SIG-M5 treated with dmso at 0.1 percent for 504 hours (cell line): Measurements from ENCODE around the gene RGS12.

Experiments
- DNase-seq: peaks from one replicate; lab custom pipeline; 2025; ENCODE audit not compliant: unreplicated experiment; lab: John Stamatoyannopoulos, UW

The RGS12 gene

GRCh38 chr4:3329887-3330286 is 37.1 kb downstream of the RGS12 start:
- no peak for DNase-seq

GRCh38 chr4:3330707-3331106 is 37.9 kb downstream of the RGS12 start:
- DNase-seq: peak; percentile 87

GRCh38 chr4:3331511-3332394 is 38.9 kb downstream of the RGS12 start:
- DNase-seq: no peak

- DNase-seq: no peak
These were observed 39.7 kb downstream of the RGS12 start for GRCh38 chr4:3332498-3332897.

- no peak for DNase-seq
These were observed 41.5 kb downstream of the RGS12 start for GRCh38 chr4:3334316-3334715.

GRCh38 chr4:3335385-3335784 is 42.6 kb downstream of the RGS12 start:
- no peak for DNase-seq

- DNase-seq: no peak
These were observed 43.2 kb downstream of the RGS12 start for GRCh38 chr4:3335982-3336381.

GRCh38 chr4:3336382-3337356 is 43.8 kb downstream of the RGS12 start:
- no peak for DNase-seq

GRCh38 chr4:3337357-3337732 is 44.5 kb downstream of the RGS12 start:
- no peak for DNase-seq

- DNase-seq: no peak
These were observed 45.0 kb downstream of the RGS12 start for GRCh38 chr4:3337811-3338210.

GRCh38 chr4:3338321-3338838 is 45.6 kb downstream of the RGS12 start:
- DNase-seq: no peak

GRCh38 chr4:3338976-3339531 is 46.2 kb downstream of the RGS12 start:
- no peak for DNase-seq

- no peak for DNase-seq
These were observed 46.8 kb downstream of the RGS12 start for GRCh38 chr4:3339577-3339976.

GRCh38 chr4:3340038-3340699 is 47.3 kb downstream of the RGS12 start:
- DNase-seq: no peak

GRCh38 chr4:3340700-3341083 is 47.9 kb downstream of the RGS12 start:
- no peak for DNase-seq

GRCh38 chr4:3341760-3342159 is 48.9 kb downstream of the RGS12 start:
- DNase-seq: no peak

- DNase-seq: no peak
These were observed 49.5 kb downstream of the RGS12 start for GRCh38 chr4:3342182-3342854.
